ENCODE measurements around the gene LDHD.

Gene LDHD

GRCh38 chr16:75099075-75099667, 17.4 kb downstream of the LDHD start:
- H3K36me3 ChIP-seq (ENCODE audit: low read length), result no peaks in the 10 kb centered on the region
- H3K4me2 ChIP-seq (ENCODE audit: low read depth, low read length, poor library complexity, severe bottlenecking), result no peak overlapping the region
- H4K20me1 ChIP-seq (ENCODE audit: low read depth, low read length), result no peaks in the 10 kb centered on the region
- no peaks in the 10 kb centered on the region for H3K9me2 ChIP-seq (replicated peaks; ENCODE audit: insufficient read depth, low read length)
- no peaks in the 10 kb centered on the region for H3K9me3 ChIP-seq (ENCODE audit: insufficient read depth, low read length)
- H3K79me2 ChIP-seq (ENCODE audit: insufficient read depth, low read length), result no peaks in the 10 kb centered on the region
- no peak overlapping the region for H3K9ac ChIP-seq (ENCODE audit: low read length)
- H3K4me3 ChIP-seq (ENCODE audit: insufficient read depth, low read length, poor library complexity, severe bottlenecking), result no peak overlapping the region
- H2AFZ ChIP-seq (ENCODE audit: low read depth, low read length, severe bottlenecking), result no peak overlapping the region
- H3F3A ChIP-seq (ENCODE audit: insufficient read depth), result no peaks in the 10 kb centered on the region
- H3K27me3 ChIP-seq (ENCODE audit: low read length), result no peaks in the 10 kb centered on the region
- TF ChIP-seq EZH2phosphoT487 (conservative IDR thresholded peaks at IDR 0.05; ENCODE audit: low read length), result no peak
- no peak for TF ChIP-seq CTCF (IDR thresholded peaks at IDR 0.05; ENCODE audit: insufficient read depth, low read length, poor library complexity, severe bottlenecking)
- no peak overlapping the region for H3K27ac ChIP-seq (ENCODE audit: low read depth, low read length)

GRCh38 chr16:75097941-75098901, 18.4 kb downstream of the LDHD start:
- Histone ChIP-seq H4K20me1 (ENCODE audit: low read depth, low read length) (no peaks in the 10 kb centered on the region), H3K79me2 (ENCODE audit: insufficient read depth, low read length) (no peaks in the 10 kb centered on the region), H3K27ac (ENCODE audit: low read depth, low read length) (no peak overlapping the region)

GRCh38 chr16:75097191-75097761, 19.3 kb downstream of the LDHD start:
- Histone ChIP-seq H3K27me3 (ENCODE audit: low read length) (no peaks in the 10 kb centered on the region), H3K9me3 (ENCODE audit: insufficient read depth, low read length) (no peaks in the 10 kb centered on the region), H3K9ac (ENCODE audit: low read length) (no peak overlapping the region), H3K4me2 (ENCODE audit: low read depth, low read length, poor library complexity, severe bottlenecking) (no peak overlapping the region), H4K20me1 (ENCODE audit: low read depth, low read length) (no peaks in the 10 kb centered on the region), H3K79me2 (ENCODE audit: insufficient read depth, low read length) (no peaks in the 10 kb centered on the region), H3K27ac (ENCODE audit: low read depth, low read length) (no peak overlapping the region), H3K4me3 (ENCODE audit: insufficient read depth, low read length, poor library complexity, severe bottlenecking) (no peak overlapping the region), H3F3A (ENCODE audit: insufficient read depth) (no peaks in the 10 kb centered on the region), H3K9me2 (replicated peaks; ENCODE audit: insufficient read depth, low read length) (no peaks in the 10 kb centered on the region), H2AFZ (ENCODE audit: low read depth, low read length, severe bottlenecking) (no peak overlapping the region), H3K36me3 (ENCODE audit: low read length) (no peaks in the 10 kb centered on the region)
- no peak for TF ChIP-seq EZH2phosphoT487 (conservative IDR thresholded peaks at IDR 0.05; ENCODE audit: low read length)
- no peak for TF ChIP-seq CTCF (IDR thresholded peaks at IDR 0.05; ENCODE audit: insufficient read depth, low read length, poor library complexity, severe bottlenecking)

More at GRCh38 chr16:75097941-75098901, 18.4 kb downstream of the LDHD start:
- no peak overlapping the region for H2AFZ ChIP-seq (ENCODE audit: low read depth, low read length, severe bottlenecking)
- no peak overlapping the region for H3K4me3 ChIP-seq (ENCODE audit: insufficient read depth, low read length, poor library complexity, severe bottlenecking)
- H3K36me3 ChIP-seq (ENCODE audit: low read length), result no peaks in the 10 kb centered on the region
- no peak overlapping the region for H3K4me2 ChIP-seq (ENCODE audit: low read depth, low read length, poor library complexity, severe bottlenecking)
- no peaks in the 10 kb centered on the region for H3K27me3 ChIP-seq (ENCODE audit: low read length)
- no peaks in the 10 kb centered on the region for H3K9me2 ChIP-seq (replicated peaks; ENCODE audit: insufficient read depth, low read length)
- no peak overlapping the region for H3K9ac ChIP-seq (ENCODE audit: low read length)
- no peak for TF ChIP-seq CTCF (IDR thresholded peaks at IDR 0.05; ENCODE audit: insufficient read depth, low read length, poor library complexity, severe bottlenecking)
- no peak for TF ChIP-seq EZH2phosphoT487 (conservative IDR thresholded peaks at IDR 0.05; ENCODE audit: low read length)
- H3F3A ChIP-seq (ENCODE audit: insufficient read depth), result no peaks in the 10 kb centered on the region
- H3K9me3 ChIP-seq (ENCODE audit: insufficient read depth, low read length), result no peaks in the 10 kb centered on the region

Data from SU-DHL-6 (cell line).